Loucy (cell line): ENCODE results near the gene RFXAP.

ENCODE experiments used
- H2AFZ ChIP-seq: fragments of 200-600 bp; sonication (generic); 2 replicates; pipeline ENCODE4 v1.6.0; 2016; ENCODE audit warnings: antibody characterized with exemption, mild to moderate bottlenecking, low read length, moderate library complexity
- H3F3A ChIP-seq: fragments of 200-600 bp; 2 replicates; pipeline ENCODE4 v1.6.0; 2016; ENCODE audit warnings: antibody characterized with exemption, low read depth, mild to moderate bottlenecking
- H3K27me3 ChIP-seq: fragments of 200-600 bp; sonication (generic); 2 replicates; pipeline ENCODE4 v1.6.1; 2014; ENCODE audit warnings: low read length, mild to moderate bottlenecking; ENCODE audit not compliant: insufficient read depth, poor library complexity, severe bottlenecking
- H3K36me3 ChIP-seq: fragments of 200-600 bp; sonication (generic); 2 replicates; pipeline ENCODE4 v1.6.1; 2016; ENCODE audit warnings: low read length; ENCODE audit not compliant: insufficient read depth
- H3K4me1 ChIP-seq: fragments of 200-600 bp; sonication (generic); 2 replicates; pipeline ENCODE4 v1.5.1; 2014; ENCODE audit warnings: low read length, mild to moderate bottlenecking; ENCODE audit not compliant: insufficient read depth, poor library complexity, severe bottlenecking
- H3K4me2 ChIP-seq: fragments of 200-600 bp; sonication (generic); 2 replicates; pipeline ENCODE4 v1.6.0; 2014; ENCODE audit warnings: antibody characterized with exemption, low read length, low read depth, mild to moderate bottlenecking; ENCODE audit not compliant: poor library complexity, severe bottlenecking
- H3K4me3 ChIP-seq: fragments of 200-600 bp; sonication (generic); 2 replicates; pipeline ENCODE4 v1.5.1; 2014; ENCODE audit warnings: low read length, mild to moderate bottlenecking, mixed read lengths; ENCODE audit not compliant: poor library complexity, severe bottlenecking
- H3K79me2 ChIP-seq: fragments of 200-600 bp; sonication (generic); 2 replicates; pipeline ENCODE4 v1.6.1; 2014; ENCODE audit warnings: low read length; ENCODE audit not compliant: insufficient read depth
- H3K9ac ChIP-seq: fragments of 200-600 bp; sonication (generic); 2 replicates; pipeline ENCODE4 v1.6.0; 2014; ENCODE audit warnings: mild to moderate bottlenecking, low read depth, low read length, moderate library complexity; ENCODE audit not compliant: poor library complexity, severe bottlenecking
- H3K9me2 ChIP-seq: fragments of 200-600 bp; sonication (generic); replicated peaks from 2 replicates; pipeline ENCODE4 v1.6.1; 2016; ENCODE audit warnings: low read depth, low read length, mixed read lengths
- H3K9me3 ChIP-seq: fragments of 200-600 bp; sonication (generic); 2 replicates; pipeline ENCODE4 v1.6.1; 2014; ENCODE audit warnings: mild to moderate bottlenecking, antibody characterized with exemption, low read length, low read depth; ENCODE audit not compliant: insufficient read depth
- H4K20me1 ChIP-seq: fragments of 200-600 bp; sonication (generic); 2 replicates; pipeline ENCODE4 v1.6.0; 2014; ENCODE audit warnings: antibody characterized with exemption, low read length, mild to moderate bottlenecking; ENCODE audit not compliant: insufficient read depth, poor library complexity, severe bottlenecking
- CTCF ChIP-seq: fragments of 200-600 bp; sonication (generic); conservative IDR thresholded peaks from 2 replicates; pipeline ENCODE4 v1.5.1; 2014; ENCODE audit warnings: mild to moderate bottlenecking, antibody characterized with exemption, low read length
- EZH2phosphoT487 ChIP-seq: fragments of 200-600 bp; IDR thresholded peaks from 2 replicates; pipeline ENCODE4 v1.6.1; 2018; ENCODE audit warnings: antibody characterized with exemption, mild to moderate bottlenecking, moderate library complexity, borderline replicate concordance

RFXAP gene

GRCh38 chr13:36862002-36862685, 43.1 kb downstream of the RFXAP start:
- H3K79me2 ChIP-seq: no peaks in the 10 kb centered on the region
- H3K4me1 ChIP-seq: no peaks in the 10 kb centered on the region
- H2AFZ ChIP-seq: no peak overlapping the region

GRCh38 chr13:36862722-36863121, 43.7 kb downstream of the RFXAP start:
- Histone ChIP-seq H3K4me1 (no peaks in the 10 kb centered on the region), H3K36me3 (no peaks in the 10 kb centered on the region), H3F3A (no peaks in the 10 kb centered on the region), H3K9ac (no peak overlapping the region), H3K9me3 (no peaks in the 10 kb centered on the region), H3K27me3 (no peaks in the 10 kb centered on the region), H3K4me2 (no peak overlapping the region), H3K79me2 (no peaks in the 10 kb centered on the region), H3K9me2 (no peaks in the 10 kb centered on the region), H3K4me3 (no peak overlapping the region), H4K20me1 (no peaks in the 10 kb centered on the region), H2AFZ (no peak overlapping the region)
- TF ChIP-seq EZH2phosphoT487: no peak
- TF ChIP-seq CTCF: no peak

More at GRCh38 chr13:36862002-36862685, 43.1 kb downstream of the RFXAP start:
- no peaks in the 10 kb centered on the region for H4K20me1 ChIP-seq
- no peak overlapping the region for H3K4me3 ChIP-seq
- no peaks in the 10 kb centered on the region for H3K9me3 ChIP-seq
- TF ChIP-seq CTCF (no peak), EZH2phosphoT487 (no peak)
- H3K9ac ChIP-seq: no peak overlapping the region
- no peaks in the 10 kb centered on the region for H3K36me3 ChIP-seq
- H3F3A ChIP-seq: no peaks in the 10 kb centered on the region
- no peaks in the 10 kb centered on the region for H3K9me2 ChIP-seq
- H3K27me3 ChIP-seq: no peaks in the 10 kb centered on the region
- H3K4me2 ChIP-seq: no peak overlapping the region

- Histone ChIP-seq H3K27me3 (no peaks in the 10 kb centered on the region), H3K79me2 (no peaks in the 10 kb centered on the region), H3K9me3 (no peaks in the 10 kb centered on the region), H3K4me3 (no peak overlapping the region), H3F3A (no peaks in the 10 kb centered on the region), H3K9me2 (no peaks in the 10 kb centered on the region), H3K4me1 (no peaks in the 10 kb centered on the region), H2AFZ (no peak overlapping the region), H3K36me3 (no peaks in the 10 kb centered on the region), H4K20me1 (no peaks in the 10 kb centered on the region), H3K4me2 (no peak overlapping the region), H3K9ac (no peak overlapping the region)
- TF ChIP-seq CTCF (no peak), EZH2phosphoT487 (no peak)
These were observed 46.2 kb downstream of the RFXAP start for GRCh38 chr13:36865265-36865664.
